HepG2 (cell line): Measurements from ENCODE around the gene RPL41. TPM values are rescaled to one million over a fixed set of nuclear protein-coding genes. Genes with fewer than 3 reads are reported as not detected.

ENCODE experiments used
- CHD4 ChIP-seq: fragments of 200-600 bp; sonication (generic); IDR thresholded peaks from 2 replicates; pipeline ENCODE4 v1.7.0; 2017; ENCODE audit warnings: mild to moderate bottlenecking, low read length, borderline replicate concordance
- KLF16 ChIP-seq, 2 experiments: sonication (generic) in 1 of 2; formaldehyde crosslinking in 1 of 2; IDR thresholded peaks; 2 replicates each; pipeline versions ENCODE4 v1.6.1 to v1.8.0; 2016 to 2023; ENCODE audit warnings: missing genetic modification reagents in 2 of 2, missing compliant biosample characterization in 1 of 2
- MTA1 ChIP-seq: sonication (generic); formaldehyde crosslinking; IDR thresholded peaks from 2 replicates; pipeline ENCODE4 v1.4.0; 2020; ENCODE audit warnings: missing genetic modification reagents, mild to moderate bottlenecking, borderline replicate concordance
- MYNN ChIP-seq: sonication (generic); formaldehyde crosslinking; IDR thresholded peaks from 2 replicates; pipeline ENCODE4 v1.4.0; 2020; ENCODE audit warnings: mild to moderate bottlenecking, low read depth, missing genetic modification reagents
- MYPOP ChIP-seq: sonication (generic); formaldehyde crosslinking; IDR thresholded peaks from 2 replicates; pipeline ENCODE4 v1.8.1; 2023; ENCODE audit warnings: mild to moderate bottlenecking, moderate library complexity, missing genetic modification reagents
- NPAS2 ChIP-seq: sonication (generic); formaldehyde crosslinking; IDR thresholded peaks from 2 replicates; pipeline ENCODE4 v1.8.0; 2022; ENCODE audit warnings: mild to moderate bottlenecking, missing genetic modification reagents, borderline replicate concordance
- PBX3 ChIP-seq: sonication (generic); formaldehyde crosslinking; IDR thresholded peaks from 2 replicates; pipeline ENCODE4 v1.8.1; 2023; ENCODE audit warnings: missing genetic modification reagents, inconsistent platforms, borderline replicate concordance
- ZNF136 ChIP-seq: sonication (generic); formaldehyde crosslinking; IDR thresholded peaks from 2 replicates; pipeline ENCODE4 v1.8.1; 2022; ENCODE audit warnings: low read depth, mild to moderate bottlenecking, moderate library complexity, missing genetic modification reagents
- ZNF17 ChIP-seq: sonication (generic); formaldehyde crosslinking; IDR thresholded peaks from 2 replicates; pipeline ENCODE4 v1.5.0; 2020; ENCODE audit warnings: mild to moderate bottlenecking, missing genetic modification reagents
- ZNF232 ChIP-seq: sonication (generic); formaldehyde crosslinking; IDR thresholded peaks from 2 replicates; pipeline ENCODE4 v1.4.0; 2020; ENCODE audit warnings: missing genetic modification reagents, borderline replicate concordance
- ZNF235 ChIP-seq: sonication (generic); formaldehyde crosslinking; IDR thresholded peaks from 2 replicates; pipeline ENCODE4 v1.8.1; 2023; ENCODE audit warnings: mild to moderate bottlenecking, missing genetic modification reagents, borderline replicate concordance
- ZNF430 ChIP-seq: sonication (generic); formaldehyde crosslinking; IDR thresholded peaks from 2 replicates; pipeline ENCODE4 v1.9.0; 2021; ENCODE audit warnings: mild to moderate bottlenecking, missing genetic modification reagents
- ZNF44 ChIP-seq: sonication (generic); formaldehyde crosslinking; IDR thresholded peaks from 2 replicates; pipeline ENCODE4 v1.5.1; 2020; ENCODE audit warnings: mild to moderate bottlenecking, missing genetic modification reagents
- ZNF605 ChIP-seq: sonication (generic); formaldehyde crosslinking; IDR thresholded peaks from 2 replicates; pipeline ENCODE4 v1.8.0; 2022; ENCODE audit warnings: mild to moderate bottlenecking, missing genetic modification reagents
- ZNF644 ChIP-seq: IDR thresholded peaks from 2 replicates; pipeline ENCODE4 v1.6.1; 2016; ENCODE audit warnings: low read depth
- ZNF670 ChIP-seq: sonication (generic); formaldehyde crosslinking; IDR thresholded peaks from 2 replicates; pipeline ENCODE4 v1.8.0; 2022; ENCODE audit warnings: mild to moderate bottlenecking, missing genetic modification reagents, borderline replicate concordance
- ZNF674 ChIP-seq: sonication (generic); formaldehyde crosslinking; IDR thresholded peaks from 2 replicates; pipeline ENCODE4 v1.5.0; 2020; ENCODE audit warnings: low read depth, mild to moderate bottlenecking, missing genetic modification reagents
- ZNF781 ChIP-seq: sonication (generic); formaldehyde crosslinking; IDR thresholded peaks from 2 replicates; pipeline ENCODE4 v1.5.1; 2020; ENCODE audit warnings: borderline replicate concordance, mild to moderate bottlenecking, missing genetic modification reagents; ENCODE audit errors: not compliant biosample characterization
- polyA plus RNA-seq, 8 experiments: library from polyadenylated mRNA; depleted of rRNA in 3 of 8; stranded (reverse) in 7 of 8; unstranded in 1 of 8; fragments of >200 nt; fragmentation: Illumina TruSeq in 4 of 8; extraction: Trizol in 4 of 8; gene quantifications; 2 replicates each; pipeline versions ENCODE4 v1.2.1 to v1.2.3, GENCODE V29; 2011 to 2016; ENCODE audit warnings: low read depth in 4 of 8, missing spikeins in 1 of 8, mixed read lengths in 1 of 8; ENCODE audit not compliant: insufficient read depth in 1 of 8
- total RNA-seq, 5 experiments: library from RNA; depleted of rRNA; stranded (reverse); fragments of >200 nt; fragmentation: Illumina TruSeq; extraction: Trizol; gene quantifications; 2 replicates each; pipeline ENCODE4 v1.2.3, GENCODE V29; 2016; ENCODE audit warnings: low read depth in 1 of 5
- TF ChIP-seq, protein P1 (sequence below): IDR thresholded peaks from 2 replicates; pipeline ENCODE4 v1.6.1; 2012; ENCODE audit warnings: low read depth, low read length, improper control_type of control experiment

RPL41 gene
- total and polyA plus RNA-seq, 2 of the 13 experiments (the other 11 are each of a cell fraction or from before 2014, with no cell fraction given), result 4,012 to 7,670 TPM

GRCh38 chr12:56082382-56082781 is 34.1 kb upstream of the RPL41 start (continued):
- TF ChIP-seq, protein P1, sequence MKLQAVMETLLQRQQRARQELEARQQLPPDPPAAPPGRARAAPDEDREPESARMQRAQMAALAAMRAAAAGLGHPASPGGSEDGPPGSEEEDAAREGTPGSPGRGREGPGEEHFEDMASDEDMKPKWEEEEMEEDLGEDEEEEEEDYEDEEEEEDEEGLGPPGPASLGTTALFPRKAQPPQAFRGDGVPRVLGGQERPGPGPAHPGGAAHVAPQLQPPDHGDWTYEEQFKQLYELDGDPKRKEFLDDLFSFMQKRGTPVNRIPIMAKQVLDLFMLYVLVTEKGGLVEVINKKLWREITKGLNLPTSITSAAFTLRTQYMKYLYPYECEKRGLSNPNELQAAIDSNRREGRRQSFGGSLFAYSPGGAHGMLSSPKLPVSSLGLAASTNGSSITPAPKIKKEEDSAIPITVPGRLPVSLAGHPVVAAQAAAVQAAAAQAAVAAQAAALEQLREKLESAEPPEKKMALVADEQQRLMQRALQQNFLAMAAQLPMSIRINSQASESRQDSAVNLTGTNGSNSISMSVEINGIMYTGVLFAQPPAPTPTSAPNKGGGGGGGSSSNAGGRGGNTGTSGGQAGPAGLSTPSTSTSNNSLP, result no peak
- TF ChIP-seq NPAS2 (no peak), MYNN (CRISPR knock-in tag) (0 out of 2 replicates have a peak, but pooled peaks have one; percentile 6), MTA1 (no peak), PBX3 (CRISPR knock-in tag) (no peak), ZNF235 (CRISPR knock-in tag) (peak; percentile 16; the same call in 1 of the 2 replicates), KLF16 (CRISPR knock-in tag; IDR thresholded peaks at IDR 0.05) (no peak), ZNF17 (CRISPR knock-in tag) (0 out of 2 replicates have a peak, but pooled peaks have one; percentile 68), ZNF44 (CRISPR knock-in tag) (no peak), ZNF674 (CRISPR knock-in tag) (0 out of 2 replicates have a peak, but pooled peaks have one; percentile 25), CHD4 (0 out of 2 replicates have a peak, but pooled peaks have one; percentile 7), ZNF232 (CRISPR knock-in tag) (no peak), ZNF781 (no peak), ZNF644 (CRISPR knock-in tag) (no peak), ZNF136 (CRISPR knock-in tag) (no peak), ZNF605 (peak; percentile 7; the same call in 1 of the 2 replicates), MYPOP (CRISPR knock-in tag) (no peak), ZNF670 (peak; percentile 19; the same call in 1 of the 2 replicates), ZNF430 (CRISPR knock-in tag) (peak; percentile 6; the same call in 1 of the 2 replicates)
